Testis (tissue), 2 donors: ENCODE measurements around the gene GNB5.

Experiments used
- POLR2A ChIP-seq: fragments of 450-650 bp; IDR thresholded peaks from one replicate; pipeline ENCODE4 v1.6.1; 2017; ENCODE audit warnings: antibody characterized with exemption, mild to moderate bottlenecking, moderate library complexity
- TF ChIP-seq, protein P1 (sequence below), 3 experiments: fragments of 450-650 bp in 2 of 3; fragments of 200-600 bp in 1 of 3; sonication (generic) in 1 of 3; IDR thresholded peaks; one replicate each; pipeline ENCODE4 v1.5.1; 2016 to 2019; ENCODE audit warnings: antibody characterized with exemption in 3 of 3, mild to moderate bottlenecking in 2 of 3, moderate library complexity in 1 of 3

DNA sequence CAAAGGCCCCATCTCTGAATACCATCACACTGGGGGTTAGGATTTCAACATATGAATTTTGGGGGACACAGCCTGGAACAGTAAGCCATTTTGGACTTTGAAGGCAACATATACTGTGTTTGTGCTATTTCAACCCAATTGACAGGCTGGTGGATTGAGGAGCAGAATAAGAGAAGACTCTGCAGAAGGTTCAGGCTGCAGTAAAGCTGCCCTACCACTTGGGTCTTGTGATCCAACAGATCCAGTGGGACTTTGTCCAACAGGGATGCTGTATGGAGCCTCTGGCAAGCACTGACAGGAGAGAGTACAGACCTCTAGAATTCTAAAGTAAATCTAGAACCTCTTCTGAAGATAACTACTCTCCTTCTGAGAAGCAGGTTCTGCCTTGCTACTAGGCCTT, 77.5 kb downstream of the GNB5 start:
- TF ChIP-seq, protein P1, sequence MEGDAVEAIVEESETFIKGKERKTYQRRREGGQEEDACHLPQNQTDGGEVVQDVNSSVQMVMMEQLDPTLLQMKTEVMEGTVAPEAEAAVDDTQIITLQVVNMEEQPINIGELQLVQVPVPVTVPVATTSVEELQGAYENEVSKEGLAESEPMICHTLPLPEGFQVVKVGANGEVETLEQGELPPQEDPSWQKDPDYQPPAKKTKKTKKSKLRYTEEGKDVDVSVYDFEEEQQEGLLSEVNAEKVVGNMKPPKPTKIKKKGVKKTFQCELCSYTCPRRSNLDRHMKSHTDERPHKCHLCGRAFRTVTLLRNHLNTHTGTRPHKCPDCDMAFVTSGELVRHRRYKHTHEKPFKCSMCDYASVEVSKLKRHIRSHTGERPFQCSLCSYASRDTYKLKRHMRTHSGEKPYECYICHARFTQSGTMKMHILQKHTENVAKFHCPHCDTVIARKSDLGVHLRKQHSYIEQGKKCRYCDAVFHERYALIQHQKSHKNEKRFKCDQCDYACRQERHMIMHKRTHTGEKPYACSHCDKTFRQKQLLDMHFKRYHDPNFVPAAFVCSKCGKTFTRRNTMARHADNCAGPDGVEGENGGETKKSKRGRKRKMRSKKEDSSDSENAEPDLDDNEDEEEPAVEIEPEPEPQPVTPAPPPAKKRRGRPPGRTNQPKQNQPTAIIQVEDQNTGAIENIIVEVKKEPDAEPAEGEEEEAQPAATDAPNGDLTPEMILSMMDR (IDR thresholded peaks at IDR 0.05) = no peak
- TF ChIP-seq POLR2A = no peak
